GM18870 (cell line): ENCODE data around the gene NDUFA5.
A peak's percentile ranks its signal among the peaks of the same experiment; 100 is the strongest.
"Not testable (repeated sequence)": the region's sequence is repeated elsewhere in the genome, so short reads cannot be mapped to it uniquely, and the experiment has no call there.

ENCODE experiments used
- ATAC-seq: cut with Tn5 transposase; IDR thresholded peaks from one replicate; pipeline ENCODE4 v1.9.1; 2021; ENCODE audit warnings: moderate library complexity; ENCODE audit not compliant: unreplicated experiment

Gene NDUFA5

GRCh38 chr7:123558289-123558874, 764 bp upstream of the NDUFA5 start:
- no peak for ATAC-seq

GRCh38 chr7:123557016-123557397, 611 bp downstream of the NDUFA5 start:
- ATAC-seq = no peak

DNA sequence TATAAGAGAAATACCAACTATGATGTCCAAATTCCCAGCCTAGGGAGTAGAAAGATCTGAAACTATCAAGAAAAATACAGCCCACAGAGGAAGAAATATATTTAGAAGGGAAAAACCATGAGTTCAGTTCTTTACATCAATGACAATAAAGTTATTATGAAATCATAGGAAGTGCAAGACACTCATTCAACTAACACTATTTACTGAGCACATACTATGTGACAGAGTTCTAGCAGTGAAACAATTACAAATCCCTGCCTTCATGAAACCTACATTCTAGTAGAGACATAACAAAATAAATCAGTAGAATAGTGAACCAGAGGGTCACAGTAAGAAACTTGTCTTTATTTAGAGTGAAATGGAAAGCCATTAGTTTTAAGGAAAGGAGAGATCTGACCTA, 2.1 kb downstream of the NDUFA5 start:
- no peak for ATAC-seq

- no peak for ATAC-seq
Measured at GRCh38 chr7:123553159-123553558, 4.5 kb downstream of the NDUFA5 start.

DNA sequence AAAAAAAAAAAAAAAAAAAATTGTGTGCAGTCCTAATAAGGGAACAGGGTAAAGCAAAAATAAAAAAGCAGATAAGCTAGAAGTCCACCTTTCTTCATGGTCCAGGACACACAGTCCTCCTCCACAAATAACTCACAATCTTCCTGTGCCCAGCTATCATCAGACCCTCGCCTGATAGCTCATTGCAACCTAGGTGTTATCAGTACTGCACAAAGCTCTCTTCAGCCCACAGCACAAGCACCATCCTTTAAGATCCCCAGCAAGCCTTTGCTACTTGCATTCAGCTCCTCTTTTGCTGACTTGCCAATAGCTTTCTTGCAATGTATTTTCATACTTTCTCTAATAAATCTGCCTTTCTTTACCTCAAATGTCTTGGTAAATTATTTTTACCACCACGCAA, 5.0 kb downstream of the NDUFA5 start:
- no peak for ATAC-seq

GRCh38 chr7:123552134-123552533, 5.5 kb downstream of the NDUFA5 start:
- ATAC-seq = not testable (repeated sequence)

- ATAC-seq = no peak
Measured at GRCh38 chr7:123548406-123548805, 9.2 kb downstream of the NDUFA5 start.

- ATAC-seq = no peak
Measured at GRCh38 chr7:123539871-123540270, 17.7 kb downstream of the NDUFA5 start.

DNA sequence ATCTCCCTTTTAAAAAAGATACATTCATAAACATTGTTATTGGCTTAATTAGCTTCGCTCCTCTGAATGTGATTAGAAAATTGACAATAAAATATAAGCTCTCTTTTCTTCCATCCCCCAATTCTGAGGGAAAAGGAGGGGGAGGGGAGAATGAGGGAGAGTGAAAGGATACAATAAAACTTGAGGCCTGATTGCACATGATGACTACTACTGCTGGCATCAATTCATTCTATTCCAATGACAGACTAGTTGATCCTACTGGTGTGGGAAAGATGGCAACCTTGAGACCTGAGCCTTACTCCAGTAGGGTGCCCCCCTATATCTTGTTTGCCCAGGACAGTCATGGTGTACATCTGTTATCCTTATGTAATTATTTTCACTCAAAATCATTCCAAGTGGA, 18.7 kb downstream of the NDUFA5 start:
- ATAC-seq = no peak

- no peak for ATAC-seq
Measured at GRCh38 chr7:123538189-123538714, 19.4 kb downstream of the NDUFA5 start.

- ATAC-seq = no peak
Measured at GRCh38 chr7:123537026-123537642, 20.5 kb downstream of the NDUFA5 start.

DNA sequence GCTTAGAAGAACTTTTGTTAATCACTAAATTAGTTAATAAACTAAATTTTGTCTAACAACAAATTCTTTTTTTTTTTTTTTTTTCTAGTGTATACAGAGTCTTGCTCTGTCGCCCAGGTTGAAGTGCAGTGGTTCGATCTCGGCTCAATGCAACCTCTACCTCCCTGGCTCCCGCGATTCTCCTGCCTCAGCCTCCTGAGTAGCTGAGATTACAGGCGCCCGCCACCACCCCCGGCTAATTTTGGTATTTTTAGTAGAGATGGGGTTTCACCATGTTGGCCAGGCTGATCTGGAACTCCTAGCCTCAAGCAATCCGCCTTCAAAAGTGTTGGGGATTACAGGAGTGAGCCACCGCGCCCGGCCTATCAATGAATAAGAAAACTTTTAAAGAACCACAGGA, 22.1 kb downstream of the NDUFA5 start:
- no peak for ATAC-seq

- ATAC-seq = peak; percentile 69
Measured at GRCh38 chr7:123534383-123535260, 23.0 kb downstream of the NDUFA5 start, which contains the start of gene IQUB. Gene IQUB (minus strand): TSS chr7:123534595. CDS start chr7:123512340, 22,255 bp downstream.

DNA sequence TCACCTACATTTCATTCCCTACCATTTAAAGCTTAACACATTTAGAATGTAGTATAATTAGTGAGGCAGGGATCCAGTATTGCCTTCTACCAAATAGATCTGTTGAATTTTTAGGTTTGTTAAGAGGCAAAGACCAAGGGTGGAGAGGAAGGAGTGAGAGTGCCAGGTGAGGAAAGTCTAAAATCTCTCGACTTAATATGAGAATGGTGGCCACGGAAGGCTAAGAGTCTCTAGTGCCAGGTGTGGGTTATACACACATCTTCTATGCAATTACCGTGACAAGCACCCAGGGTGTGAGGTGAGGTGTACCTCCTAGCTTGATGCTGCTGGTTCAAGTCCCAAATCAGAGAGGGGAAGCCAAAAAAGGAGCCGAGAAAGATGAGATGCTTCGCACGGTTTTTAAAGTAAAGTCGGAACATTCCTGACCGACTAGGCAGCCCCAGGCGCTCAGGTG, 23.7 kb downstream of the NDUFA5 start:
- ATAC-seq = peak; percentile 8

GRCh38 chr7:123533553-123533917, 24.1 kb downstream of the NDUFA5 start:
- ATAC-seq = no peak

DNA sequence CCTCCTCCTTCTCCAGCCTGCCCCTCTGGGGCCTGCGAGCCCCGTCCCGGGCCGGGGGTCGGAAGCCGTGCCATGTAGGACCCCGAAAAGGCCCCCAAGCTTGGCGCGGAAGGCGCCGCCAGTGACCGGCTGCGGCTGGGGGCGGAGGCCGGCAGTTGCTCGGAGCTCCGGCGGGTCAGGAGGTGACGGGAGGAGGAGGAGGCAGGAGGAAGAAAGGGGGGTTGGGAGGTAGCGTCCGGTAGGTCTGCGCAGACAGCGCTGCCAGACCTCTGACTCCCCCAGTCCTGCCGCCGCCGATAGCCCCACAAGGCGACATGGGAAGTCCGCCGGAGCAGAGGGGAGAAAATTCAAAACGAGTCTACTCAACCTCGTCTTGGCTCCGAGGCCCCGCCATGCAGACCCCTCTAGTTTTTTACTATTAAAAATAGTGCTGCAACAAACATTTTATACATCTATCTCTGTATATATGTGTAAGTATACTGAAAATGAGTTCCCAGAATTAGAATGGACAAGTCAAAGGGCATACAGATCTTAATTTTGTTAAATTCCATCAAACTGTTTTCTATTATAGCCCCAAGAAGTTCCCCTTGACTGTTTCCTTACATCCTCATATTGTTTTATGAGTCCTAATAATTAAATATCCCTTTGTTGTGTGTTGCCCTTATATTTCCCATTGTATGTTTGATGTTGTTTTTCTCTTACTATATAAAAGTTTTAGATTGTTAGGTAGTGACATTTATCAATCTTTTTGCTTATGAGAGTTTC, 24.6 kb downstream of the NDUFA5 start:
- ATAC-seq = not testable (repeated sequence)

DNA sequence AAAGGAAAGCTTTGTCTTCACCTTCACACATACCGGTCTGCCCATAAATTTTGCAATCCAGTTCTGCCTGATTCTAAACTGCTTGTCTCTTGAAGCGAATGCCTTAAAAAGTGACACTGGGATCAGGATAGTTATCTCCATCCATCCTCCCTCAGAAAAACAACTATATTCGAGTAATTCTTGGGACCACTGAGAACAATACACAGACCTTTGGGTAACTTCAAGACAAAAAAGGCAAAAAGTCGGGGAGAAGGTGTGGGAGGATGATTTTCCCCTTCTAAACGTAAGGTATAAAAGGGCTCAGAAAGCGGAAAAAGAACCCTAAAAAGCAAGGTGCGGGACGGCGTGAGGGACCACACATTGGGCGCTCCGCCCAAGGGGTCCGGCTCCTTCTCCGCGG, 25.3 kb downstream of the NDUFA5 start:
- not testable (repeated sequence) for ATAC-seq

- ATAC-seq = not testable (repeated sequence)
Measured at GRCh38 chr7:123530035-123530591, 27.5 kb downstream of the NDUFA5 start.

DNA sequence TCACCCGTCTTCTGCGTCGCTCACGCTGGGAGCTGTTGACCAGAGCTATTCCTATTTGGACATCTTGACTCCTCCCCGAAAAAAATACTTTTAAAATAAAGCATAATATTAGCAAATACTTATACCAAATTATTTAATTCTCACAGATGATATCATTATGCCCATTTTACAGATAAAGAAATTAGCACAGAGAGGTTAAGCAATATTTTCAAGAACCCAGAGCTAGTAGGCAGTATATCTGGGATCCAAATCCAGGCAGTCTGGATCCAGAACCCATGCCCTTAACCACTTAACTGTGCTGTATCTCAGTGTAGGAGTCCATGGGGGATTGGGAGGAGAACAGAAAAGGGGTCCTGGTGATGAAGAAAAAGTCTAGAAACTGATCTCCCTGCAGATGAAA, 29.4 kb downstream of the NDUFA5 start:
- no peak for ATAC-seq

DNA sequence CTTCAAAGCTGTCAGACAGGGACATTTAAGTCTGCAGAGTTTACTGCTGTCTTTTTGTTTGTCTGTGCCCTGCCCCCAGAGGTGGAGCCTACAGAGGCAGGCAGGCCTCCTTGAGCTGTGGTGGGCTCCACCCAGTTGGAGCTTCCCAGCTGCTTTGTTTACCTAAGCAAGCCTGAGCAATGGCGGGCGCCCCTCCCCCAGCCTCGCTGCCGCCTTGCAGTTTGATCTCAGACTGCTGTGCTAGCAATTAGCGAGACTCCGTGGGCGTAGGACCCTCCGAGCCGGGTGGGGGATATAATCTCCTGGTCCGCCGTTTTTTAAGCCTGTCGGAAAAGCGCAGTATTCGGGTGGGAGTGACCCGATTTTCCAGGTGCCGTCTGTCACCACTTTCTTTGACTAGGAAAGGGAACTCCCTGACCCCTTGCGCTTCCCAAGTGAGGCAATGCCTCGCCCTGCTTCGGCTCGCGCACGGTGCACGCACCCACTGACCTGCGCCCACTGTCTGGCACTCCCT, 29.8 kb downstream of the NDUFA5 start:
- ATAC-seq = not testable (repeated sequence)
